ENCODE measurements around the gene ANKRD31.

ANKRD31 gene

DNA sequence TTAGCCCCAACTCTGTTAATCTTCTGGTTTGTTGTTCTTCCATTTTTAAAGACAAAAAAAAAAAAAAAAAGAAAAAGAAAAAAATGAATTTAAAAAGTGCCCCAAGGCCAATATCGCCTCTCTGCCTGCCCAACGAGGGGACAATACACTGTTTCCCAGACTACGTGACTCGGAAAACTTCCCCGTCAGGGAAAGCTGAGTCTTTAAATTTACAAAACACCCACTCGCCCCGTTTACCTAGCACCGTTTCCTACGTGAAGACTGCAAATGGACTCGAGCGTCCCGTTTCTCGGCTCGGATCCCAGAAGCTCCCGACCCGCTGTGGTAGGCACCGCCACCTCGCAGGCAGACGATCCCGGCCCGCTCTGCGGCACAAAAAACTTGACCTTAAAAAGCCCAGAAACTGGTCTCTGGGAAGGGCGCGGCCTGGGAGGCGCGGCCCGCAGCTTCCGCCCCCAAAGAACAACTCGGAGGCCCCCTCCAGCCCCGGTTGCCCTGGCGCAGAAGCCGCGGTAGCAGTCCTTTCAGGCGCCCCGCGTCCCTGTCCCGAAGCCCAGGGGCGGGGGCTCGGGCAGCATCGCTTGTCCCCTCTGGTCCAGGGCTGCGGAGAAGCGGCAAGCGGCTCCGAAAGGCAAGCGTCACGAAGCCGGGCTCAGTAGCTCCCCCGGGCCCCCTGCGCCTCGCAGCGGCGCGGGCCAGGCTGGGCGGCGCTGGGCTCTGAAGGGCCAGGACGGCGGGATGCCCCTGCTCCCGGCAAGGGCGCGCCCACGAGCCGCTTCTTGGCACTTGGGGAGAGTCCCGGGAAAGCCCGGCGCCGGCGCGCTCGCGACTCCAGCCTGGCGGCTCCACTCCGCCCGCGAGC is 184.3 kb downstream of the ANKRD31 start, which contains the start of gene GCNT4:
GCNT4 (minus strand) TSS at position 367 of the 862 bp plus-strand sequence. CDS start 22,521 bp downstream, outside the sequence.
- 0 out of 2 replicates have a peak, but pooled peaks have one; percentile 0 for TF ChIP-seq CTCF (IDR thresholded peaks at IDR 0.05; ENCODE audit: low read depth, low read length)
- no peak within 1 kb of the TSS for H3K27ac ChIP-seq
- DNase-seq: peak; percentile 41
- H3K9me3 ChIP-seq (ENCODE audit: severe bottlenecking): no peaks in the 10 kb centered on the region
- no peaks in the 10 kb centered on the region for H3K36me3 ChIP-seq
- peak within 1 kb of the TSS; percentile 69 for H3K4me3 ChIP-seq (ENCODE audit: low read depth, low read length)
- H3K27me3 ChIP-seq (ENCODE audit: insufficient read depth, low read depth, severe bottlenecking): peaks cover 10% of the 10 kb centered on the region

DNA sequence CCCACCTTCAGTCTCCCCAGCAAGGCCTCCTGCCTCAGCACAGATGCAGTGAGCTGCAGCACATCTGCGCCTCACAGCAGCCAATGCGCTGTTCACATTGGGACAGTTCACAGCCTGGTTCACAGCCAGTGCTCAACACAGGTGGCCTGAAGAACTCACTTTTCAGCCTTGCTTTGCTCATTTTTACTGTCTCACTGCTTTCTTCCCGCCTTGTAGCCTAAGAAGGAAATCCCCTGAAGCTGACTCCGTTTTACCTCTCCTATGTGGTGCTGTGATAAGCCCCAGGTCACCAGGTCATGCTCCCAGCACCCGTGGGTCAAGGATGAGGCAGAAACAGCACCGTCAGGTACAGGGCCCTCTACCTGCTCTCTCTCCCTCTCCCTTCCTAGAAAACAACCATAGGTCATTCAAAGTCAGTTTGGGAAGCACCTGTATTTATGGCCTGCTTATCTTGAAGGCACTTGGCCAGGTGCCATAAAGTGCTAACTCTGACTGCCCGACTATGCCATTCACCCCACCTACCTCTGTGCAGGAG is 185.4 kb downstream of the ANKRD31 start:
- Histone ChIP-seq H3K36me3 (no peaks in the 10 kb centered on the region), H3K9me3 (ENCODE audit: severe bottlenecking) (no peaks in the 10 kb centered on the region), H3K27ac (no peak overlapping the region), H3K27me3 (ENCODE audit: insufficient read depth, low read depth, severe bottlenecking) (peaks cover 10% of the 10 kb centered on the region), H3K4me3 (ENCODE audit: low read depth, low read length) (no peak overlapping the region)
- DNase-seq: no peak
- no peak for TF ChIP-seq CTCF (IDR thresholded peaks at IDR 0.05; ENCODE audit: low read depth, low read length)

- no peak overlapping the region for H3K27ac ChIP-seq
- no peaks in the 10 kb centered on the region for H3K36me3 ChIP-seq
- no peak overlapping the region for H3K4me3 ChIP-seq (ENCODE audit: low read depth, low read length)
- no peaks in the 10 kb centered on the region for H3K9me3 ChIP-seq (ENCODE audit: severe bottlenecking)
- peak; percentile 50 for DNase-seq
- H3K27me3 ChIP-seq (ENCODE audit: insufficient read depth, low read depth, severe bottlenecking): peaks cover 10% of the 10 kb centered on the region
- peak; percentile 73 for TF ChIP-seq CTCF (IDR thresholded peaks at IDR 0.05; ENCODE audit: low read depth, low read length)
Measured at GRCh38 chr5:75050415-75050814, 186.3 kb downstream of the ANKRD31 start.

GRCh38 chr5:75049456-75050351 is 187.0 kb downstream of the ANKRD31 start:
- Histone ChIP-seq H3K4me3 (ENCODE audit: low read depth, low read length) (no peak overlapping the region), H3K9me3 (ENCODE audit: severe bottlenecking) (no peaks in the 10 kb centered on the region), H3K36me3 (no peaks in the 10 kb centered on the region), H3K27me3 (ENCODE audit: insufficient read depth, low read depth, severe bottlenecking) (peaks cover 10% of the 10 kb centered on the region), H3K27ac (no peak overlapping the region)
- peak; percentile 87 for TF ChIP-seq CTCF (IDR thresholded peaks at IDR 0.05; ENCODE audit: low read depth, low read length)
- DNase-seq: peak; percentile 63

DNA sequence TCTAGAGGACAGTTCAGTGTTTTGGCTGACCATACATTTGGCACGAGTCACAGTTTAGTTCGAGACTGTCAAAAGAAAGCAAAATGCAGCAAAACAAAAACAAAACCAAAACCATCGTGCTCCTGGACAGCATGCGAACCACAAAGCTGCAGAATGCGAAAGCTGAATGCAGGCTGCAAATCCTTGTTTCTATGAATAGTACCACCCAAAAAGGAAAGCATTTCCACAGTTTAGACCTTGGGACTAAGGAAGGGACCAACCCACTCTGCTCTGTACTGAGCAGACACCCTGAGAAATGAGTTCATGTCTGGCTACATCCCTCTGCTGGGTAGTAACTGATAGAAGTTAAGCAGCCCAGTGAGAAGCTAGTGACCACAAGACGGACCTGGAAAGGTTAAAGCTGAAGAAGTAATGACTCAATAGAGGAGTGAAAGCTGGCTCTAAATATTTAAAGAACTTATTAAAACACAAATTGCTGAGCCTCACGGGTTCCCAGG is 188.2 kb downstream of the ANKRD31 start:
- H3K27me3 ChIP-seq (ENCODE audit: insufficient read depth, low read depth, severe bottlenecking): peaks cover 10% of the 10 kb centered on the region
- H3K4me3 ChIP-seq (ENCODE audit: low read depth, low read length): no peak overlapping the region
- DNase-seq: no peak
- H3K9me3 ChIP-seq (ENCODE audit: severe bottlenecking): no peaks in the 10 kb centered on the region
- no peak for TF ChIP-seq CTCF (IDR thresholded peaks at IDR 0.05; ENCODE audit: low read depth, low read length)
- H3K36me3 ChIP-seq: no peaks in the 10 kb centered on the region
- H3K27ac ChIP-seq: no peak overlapping the region
